ENCODE data around the gene THSD4.

- no peak for TF ChIP-seq EZH2phosphoT487 (IDR thresholded peaks at IDR 0.05; ENCODE audit: borderline replicate concordance)
- TF ChIP-seq, protein P1, sequence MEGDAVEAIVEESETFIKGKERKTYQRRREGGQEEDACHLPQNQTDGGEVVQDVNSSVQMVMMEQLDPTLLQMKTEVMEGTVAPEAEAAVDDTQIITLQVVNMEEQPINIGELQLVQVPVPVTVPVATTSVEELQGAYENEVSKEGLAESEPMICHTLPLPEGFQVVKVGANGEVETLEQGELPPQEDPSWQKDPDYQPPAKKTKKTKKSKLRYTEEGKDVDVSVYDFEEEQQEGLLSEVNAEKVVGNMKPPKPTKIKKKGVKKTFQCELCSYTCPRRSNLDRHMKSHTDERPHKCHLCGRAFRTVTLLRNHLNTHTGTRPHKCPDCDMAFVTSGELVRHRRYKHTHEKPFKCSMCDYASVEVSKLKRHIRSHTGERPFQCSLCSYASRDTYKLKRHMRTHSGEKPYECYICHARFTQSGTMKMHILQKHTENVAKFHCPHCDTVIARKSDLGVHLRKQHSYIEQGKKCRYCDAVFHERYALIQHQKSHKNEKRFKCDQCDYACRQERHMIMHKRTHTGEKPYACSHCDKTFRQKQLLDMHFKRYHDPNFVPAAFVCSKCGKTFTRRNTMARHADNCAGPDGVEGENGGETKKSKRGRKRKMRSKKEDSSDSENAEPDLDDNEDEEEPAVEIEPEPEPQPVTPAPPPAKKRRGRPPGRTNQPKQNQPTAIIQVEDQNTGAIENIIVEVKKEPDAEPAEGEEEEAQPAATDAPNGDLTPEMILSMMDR (conservative IDR thresholded peaks at IDR 0.05; ENCODE audit: low read length), result no peak
These were observed 695.2 kb downstream of the THSD4 start, which contains the start of gene NR2E3 for GRCh38 chr15:71810256-71811035.

Measured in Loucy (cell line).